Measurements from ENCODE around the gene DIS3L2. TPM values are rescaled to one million over a fixed set of nuclear protein-coding genes. Genes with fewer than 3 reads are reported as not detected.
"Not testable (repeated sequence)": the region's sequence is repeated elsewhere in the genome, so short reads cannot be mapped to it uniquely, and the experiment has no call there.

The DIS3L2 gene
- total RNA-seq, 1 donor from 2014 or later, result 11.8 TPM

GRCh38 chr2:232332244-232332939 is 370.9 kb downstream of the DIS3L2 start:
- FAIRE-seq; H3K36me3 ChIP-seq (ENCODE audit: control insufficient read depth, insufficient read depth, low read length); DNase-seq (ENCODE audit: low read depth); H3K27me3 ChIP-seq (ENCODE audit: control insufficient read depth, insufficient read depth, low read length); H3K4me3 ChIP-seq (ENCODE audit: low read depth, low read length): not testable (repeated sequence)

GRCh38 chr2:232332940-232333259 is 371.4 kb downstream of the DIS3L2 start:
- DNase-seq (ENCODE audit: low read depth) (no peak), FAIRE-seq (no peak)
- Histone ChIP-seq H3K36me3 (ENCODE audit: control insufficient read depth, insufficient read depth, low read length) (no peaks in the 10 kb centered on the region), H3K4me3 (ENCODE audit: low read depth, low read length) (no peak overlapping the region), H3K27me3 (ENCODE audit: control insufficient read depth, insufficient read depth, low read length) (no peaks in the 10 kb centered on the region)
- TF ChIP-seq, protein P1, sequence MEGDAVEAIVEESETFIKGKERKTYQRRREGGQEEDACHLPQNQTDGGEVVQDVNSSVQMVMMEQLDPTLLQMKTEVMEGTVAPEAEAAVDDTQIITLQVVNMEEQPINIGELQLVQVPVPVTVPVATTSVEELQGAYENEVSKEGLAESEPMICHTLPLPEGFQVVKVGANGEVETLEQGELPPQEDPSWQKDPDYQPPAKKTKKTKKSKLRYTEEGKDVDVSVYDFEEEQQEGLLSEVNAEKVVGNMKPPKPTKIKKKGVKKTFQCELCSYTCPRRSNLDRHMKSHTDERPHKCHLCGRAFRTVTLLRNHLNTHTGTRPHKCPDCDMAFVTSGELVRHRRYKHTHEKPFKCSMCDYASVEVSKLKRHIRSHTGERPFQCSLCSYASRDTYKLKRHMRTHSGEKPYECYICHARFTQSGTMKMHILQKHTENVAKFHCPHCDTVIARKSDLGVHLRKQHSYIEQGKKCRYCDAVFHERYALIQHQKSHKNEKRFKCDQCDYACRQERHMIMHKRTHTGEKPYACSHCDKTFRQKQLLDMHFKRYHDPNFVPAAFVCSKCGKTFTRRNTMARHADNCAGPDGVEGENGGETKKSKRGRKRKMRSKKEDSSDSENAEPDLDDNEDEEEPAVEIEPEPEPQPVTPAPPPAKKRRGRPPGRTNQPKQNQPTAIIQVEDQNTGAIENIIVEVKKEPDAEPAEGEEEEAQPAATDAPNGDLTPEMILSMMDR (IDR thresholded peaks at IDR 0.05; ENCODE audit: insufficient read depth, low read length, severe bottlenecking), result no peak

GRCh38 chr2:232333361-232334135 is 372.0 kb downstream of the DIS3L2 start:
- TF ChIP-seq, protein P1 (IDR thresholded peaks at IDR 0.05; ENCODE audit: insufficient read depth, low read length, severe bottlenecking), result peak; percentile 68
- FAIRE-seq (no peak), DNase-seq (ENCODE audit: low read depth) (peak; percentile 51)
- Histone ChIP-seq H3K27me3 (ENCODE audit: control insufficient read depth, insufficient read depth, low read length) (no peaks in the 10 kb centered on the region), H3K36me3 (ENCODE audit: control insufficient read depth, insufficient read depth, low read length) (no peaks in the 10 kb centered on the region), H3K4me3 (ENCODE audit: low read depth, low read length) (no peak overlapping the region)

GRCh38 chr2:232334136-232334884 is 372.8 kb downstream of the DIS3L2 start:
- H3K27me3 ChIP-seq (ENCODE audit: control insufficient read depth, insufficient read depth, low read length); H3K4me3 ChIP-seq (ENCODE audit: low read depth, low read length); FAIRE-seq; DNase-seq (ENCODE audit: low read depth); H3K36me3 ChIP-seq (ENCODE audit: control insufficient read depth, insufficient read depth, low read length): not testable (repeated sequence)

DNA sequence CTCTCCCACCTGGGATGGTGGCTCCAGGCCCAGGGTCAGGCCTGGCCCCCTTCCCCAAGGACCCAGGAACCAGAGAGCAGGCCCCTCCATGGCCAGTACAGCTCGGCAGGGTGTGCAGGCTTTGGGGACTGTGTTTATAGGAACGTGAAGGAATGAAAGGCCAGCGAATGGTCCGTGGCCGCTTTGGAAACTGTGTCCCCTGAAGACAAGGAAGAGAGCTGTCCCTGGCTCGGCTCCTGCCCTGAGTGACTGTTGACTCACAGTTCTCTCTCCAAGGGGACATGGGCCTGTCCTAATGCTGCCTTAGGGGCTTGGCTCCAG is 373.3 kb downstream of the DIS3L2 start:
- not testable (repeated sequence) for H3K27me3 ChIP-seq (ENCODE audit: control insufficient read depth, insufficient read depth, low read length); H3K4me3 ChIP-seq (ENCODE audit: low read depth, low read length); H3K36me3 ChIP-seq (ENCODE audit: control insufficient read depth, insufficient read depth, low read length); FAIRE-seq; DNase-seq (ENCODE audit: low read depth)

DNA sequence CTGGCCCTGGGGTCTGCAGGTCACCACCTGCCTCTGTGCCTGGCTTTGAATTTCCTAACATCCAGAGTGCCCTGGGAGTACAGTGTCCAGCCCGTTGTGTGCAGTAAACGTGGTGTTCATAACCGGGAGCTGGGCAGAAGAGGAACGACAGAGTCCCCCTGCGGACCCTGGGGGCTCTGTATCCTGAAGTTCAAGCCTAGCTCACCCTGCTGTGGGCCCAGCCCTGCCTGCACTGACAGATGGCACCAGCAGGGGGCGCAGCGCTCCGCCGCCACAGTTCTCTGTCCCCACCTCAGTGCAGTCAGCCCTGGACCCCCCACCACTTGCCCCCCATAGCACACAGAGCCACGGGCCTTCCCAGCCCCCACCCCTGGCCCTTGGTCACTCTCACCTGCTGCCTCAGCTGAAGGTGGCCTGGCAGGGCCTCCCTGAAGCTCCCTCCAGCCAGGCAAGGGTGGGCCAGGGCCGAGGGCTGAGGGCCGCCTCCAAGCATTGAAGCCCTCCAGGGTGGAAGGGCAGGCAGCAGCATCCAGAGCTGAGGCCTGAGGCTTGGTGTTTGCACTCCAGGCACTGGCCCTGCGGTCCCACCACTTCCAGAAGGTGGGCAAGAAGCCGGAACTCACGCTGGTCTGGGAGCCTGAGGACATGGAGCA is 373.8 kb downstream of the DIS3L2 start:
- H3K27me3 ChIP-seq (ENCODE audit: control insufficient read depth, insufficient read depth, low read length); H3K4me3 ChIP-seq (ENCODE audit: low read depth, low read length); DNase-seq (ENCODE audit: low read depth); H3K36me3 ChIP-seq (ENCODE audit: control insufficient read depth, insufficient read depth, low read length): not testable (repeated sequence)
- peak; percentile 89 for FAIRE-seq
- TF ChIP-seq, protein P1 (IDR thresholded peaks at IDR 0.05; ENCODE audit: insufficient read depth, low read length, severe bottlenecking), result peak; percentile 62

GRCh38 chr2:232335859-232336215 is 374.3 kb downstream of the DIS3L2 start:
- Histone ChIP-seq H3K27me3 (ENCODE audit: control insufficient read depth, insufficient read depth, low read length) (no peaks in the 10 kb centered on the region), H3K36me3 (ENCODE audit: control insufficient read depth, insufficient read depth, low read length) (no peaks in the 10 kb centered on the region), H3K4me3 (ENCODE audit: low read depth, low read length) (no peak overlapping the region)
- TF ChIP-seq, protein P1 (IDR thresholded peaks at IDR 0.05; ENCODE audit: insufficient read depth, low read length, severe bottlenecking), result no peak
- DNase-seq (ENCODE audit: low read depth) (no peak), FAIRE-seq (no peak)

All from bronchial epithelial cell (primary cell).